K562 (cell line): Measurements from ENCODE around the gene GRIK2. TPM values are rescaled to one million over a fixed set of nuclear protein-coding genes. Genes with fewer than 3 reads are reported as not detected.

Experiments
- ATAC-seq: fragments of 200-7000 bp; cut with Tn5 transposase; 3 replicates; pipeline ENCODE4 v1.9.1; 2020; ENCODE audit warnings: moderate library complexity
- BruUV-seq: library from RNA; stranded (reverse); fragments of 400-500 nt; replicated peaks from 2 replicates; lab custom pipeline; 2021; lab: Mats Ljungman, UMichigan
- CTCF ChIA-PET: fragments of 300-600 bp; formaldehyde crosslinking; extraction: SDS; loops from one replicate; lab custom pipeline; 2021; ENCODE audit warnings: low intra/inter-chr PET ratio; lab: Yijun Ruan, JAX
- POLR2A ChIA-PET: fragments of 300-600, 350-650 bp; sonication (Branson Sonifier 250); formaldehyde crosslinking; extraction: SDS; loops from one replicate; lab custom pipeline; 2021; ENCODE audit warnings: antibody characterized with exemption, inconsistent platforms; lab: Yijun Ruan, JAX
- DNase-seq, 4 experiments: peaks; one replicate each; pipeline versions ENCODE4 v3.0.0 to v3.0.0-alpha.2; 2011 to 2018; ENCODE audit warnings: low spot score in 3 of 4, mixed read lengths in 3 of 4; ENCODE audit errors: extremely low read depth in 1 of 4
- FAIRE-seq: peaks from 2 replicates; lab custom pipeline; 2011; peaks lifted over from hg19 to GRCh38; lab: Jason Lieb, UNC
- H2AFZ ChIP-seq: 2 replicates; pipeline ENCODE4 v1.6.0; 2011; ENCODE audit warnings: low read depth, low read length, control low read depth, inconsistent platforms
- H3K27ac ChIP-seq: fragments of 200-600 bp; 3 replicates; pipeline ENCODE4 v1.8.0; 2011; ENCODE audit warnings: low read depth, mild to moderate bottlenecking, control low read depth, inconsistent platforms, low read length, moderate library complexity, mixed read lengths; ENCODE audit errors: extremely low read depth
- H3K27me3 ChIP-seq, 2 experiments: fragments of 300-600 bp in 1 of 2; 2 replicates in 1 of 2; 3 replicates in 1 of 2; pipeline versions ENCODE4 v1.6.0 to v1.8.0; 2011; ENCODE audit warnings: inconsistent platforms in 2 of 2, low read length in 2 of 2, mild to moderate bottlenecking in 1 of 2, mixed read lengths in 1 of 2, moderate library complexity in 1 of 2; ENCODE audit not compliant: control insufficient read depth in 2 of 2, insufficient read depth in 2 of 2
- H3K36me3 ChIP-seq: fragments of 300-600 bp; 3 replicates; pipeline ENCODE4 v1.8.0; 2011; ENCODE audit warnings: mild to moderate bottlenecking, low read length, inconsistent platforms; ENCODE audit not compliant: control insufficient read depth, insufficient read depth
- H3K4me1 ChIP-seq, 2 experiments: fragments of 200-600 bp in 1 of 2; replicated peaks in 1 of 2; 2 replicates in 1 of 2; 3 replicates in 1 of 2; pipeline versions ENCODE4 v1.5.1 to v1.8.0; 2011; ENCODE audit warnings: inconsistent platforms in 2 of 2, low read length in 2 of 2, mild to moderate bottlenecking in 1 of 2, mixed read lengths in 1 of 2, moderate library complexity in 1 of 2; ENCODE audit not compliant: control insufficient read depth in 2 of 2, insufficient read depth in 2 of 2
- H3K4me2 ChIP-seq: 2 replicates; pipeline ENCODE4 v1.6.1; 2011; ENCODE audit warnings: low read length, control low read depth, inconsistent platforms, mixed read lengths; ENCODE audit not compliant: insufficient read depth
- H3K4me3 ChIP-seq: fragments of 200-600 bp; sonication (generic), shearing (Covaris generic); 2 replicates; pipeline ENCODE4 v1.5.1; 2016; ENCODE audit warnings: control low read depth, inconsistent platforms
- H3K79me2 ChIP-seq: fragments of 200-600 bp; 3 replicates; pipeline ENCODE4 v1.8.0; 2011; ENCODE audit warnings: low read length, inconsistent platforms; ENCODE audit not compliant: control insufficient read depth, insufficient read depth
- H3K9ac ChIP-seq, 2 experiments: 2 replicates each; pipeline versions ENCODE4 v1.6.0 to v1.6.1; 2011; ENCODE audit warnings: low read depth in 2 of 2, low read length in 2 of 2, control low read depth in 1 of 2, inconsistent platforms in 1 of 2, mild to moderate bottlenecking in 1 of 2, mixed read lengths in 1 of 2; ENCODE audit not compliant: insufficient read depth in 1 of 2
- H3K9me1 ChIP-seq: one replicate; pipeline ENCODE4 v1.6.0; 2011; ENCODE audit warnings: inconsistent platforms, mild to moderate bottlenecking, low read length, moderate library complexity; ENCODE audit not compliant: control insufficient read depth, insufficient read depth
- H3K9me3 ChIP-seq: replicated peaks from 2 replicates; pipeline ENCODE4 v1.5.1; 2011; ENCODE audit warnings: low read depth, low read length, inconsistent platforms; ENCODE audit not compliant: control insufficient read depth, insufficient read depth
- H4K20me1 ChIP-seq: replicated peaks from 2 replicates; pipeline ENCODE4 v1.6.1; 2011; ENCODE audit warnings: low read length, inconsistent platforms, mixed read lengths; ENCODE audit not compliant: control insufficient read depth, insufficient read depth
- E2F3 ChIP-seq: fragments of 250-450 bp; sonication (Bioruptor Pico); IDR thresholded peaks from 2 replicates; pipeline ENCODE4 v1.4.0; 2020; ENCODE audit warnings: mild to moderate bottlenecking
- KHSRP ChIP-seq: fragments of 450-650 bp; IDR thresholded peaks from 2 replicates; pipeline ENCODE4 v1.6.1; 2017
- ZBTB40 ChIP-seq, 2 experiments: fragments of 450-650 bp in 1 of 2; sonication (generic) in 1 of 2; formaldehyde crosslinking in 1 of 2; IDR thresholded peaks; 2 replicates each; pipeline versions ENCODE4 v1.7.1 to v1.9.0; 2016 to 2022; ENCODE audit warnings: inconsistent platforms in 1 of 2, mild to moderate bottlenecking in 1 of 2, missing genetic modification reagents in 1 of 2
- ZNF212 ChIP-seq: fragments of 450-650 bp; formaldehyde crosslinking; IDR thresholded peaks from 2 replicates; pipeline ENCODE4 v1.4.0; 2020; ENCODE audit warnings: mild to moderate bottlenecking
- ZNF324 ChIP-seq: fragments of 250-450 bp; sonication (Bioruptor Pico); IDR thresholded peaks from 2 replicates; pipeline ENCODE4 v1.4.0; 2020; ENCODE audit warnings: mild to moderate bottlenecking
- ZNF589 ChIP-seq: fragments of 200-800 bp; sonication (Bioruptor generic); IDR thresholded peaks from 2 replicates; pipeline ENCODE4 v1.6.1; 2016; ENCODE audit warnings: low read depth, missing genetic modification characterization, missing compliant biosample characterization
- WGBS: fragments of 100-300 bp; shearing (Covaris generic); methylation state at CpG from one replicate; pipeline ENCODE4 v1.1.6; 2016; ENCODE audit warnings: low coverage, mixed read lengths; ENCODE audit not compliant: insufficient coverage; ENCODE audit errors: missing lambda C conversion rate; 5-methylcytosine and 5-hydroxymethylcytosine counted together
- in situ Hi-C: fragments of 300-500 bp; cut with MboI; formaldehyde crosslinking; loops from 4 replicates; pipeline ENCODE4 v1.15.0; 2018; ENCODE audit warnings: inconsistent platforms, mixed read lengths
- intact Hi-C: fragments of 100-400 bp; cut with micrococcal nuclease; formaldehyde crosslinking; loops from 2 replicates; pipeline ENCODE4 v1.14.2; 2022
- polyA plus RNA-seq, 8 experiments: library from polyadenylated mRNA; depleted of rRNA in 4 of 8; stranded (reverse) in 5 of 8; unstranded in 3 of 8; fragments of >200 nt; fragmentation: Nextera tagmentation in 2 of 8; fragmentation: Illumina TruSeq in 1 of 8; extraction: Ambion mirVana in 2 of 8; extraction: Trizol in 1 of 8; gene quantifications; 2 replicates each; pipeline versions ENCODE4 v1.2.1 to v1.2.3, GENCODE V29; 2011 to 2014; ENCODE audit warnings: inconsistent platforms in 1 of 8, missing spikeins in 1 of 8
- total RNA-seq, 7 experiments: library from RNA; depleted of rRNA in 6 of 7; stranded (reverse); fragments of >200 nt in 6 of 7; fragmentation: Illumina TruSeq in 2 of 7; extraction: Trizol in 2 of 7; gene quantifications; 2 replicates each; pipeline versions ENCODE4 v1.2.1 to v1.2.3, GENCODE V29; 2011 to 2021; ENCODE audit warnings: low replicate concordance in 1 of 7

The GRIK2 gene
- total and polyA plus RNA-seq, 9 of the 15 experiments (the other 6 are each of a cell fraction or from before 2014, with no cell fraction given): not detected

GRCh38 chr6:101365181-101365580 lies 28.3 kb upstream of the GRIK2 start:
- intact Hi-C loops (no loop called here), in situ Hi-C loops (no loop called here)
- Histone ChIP-seq H3K36me3 (no peaks in the 10 kb centered on the region), H3K4me1 (no peaks in the 10 kb centered on the region), H3K9me3 (no peaks in the 10 kb centered on the region), H3K9me1 (no peaks in the 10 kb centered on the region), H3K9ac (no peak overlapping the region), H3K27me3 (no peaks in the 10 kb centered on the region), H3K27ac (no peak overlapping the region), H2AFZ (no peak overlapping the region), H3K4me3 (no peak overlapping the region), H4K20me1 (no peaks in the 10 kb centered on the region), H3K4me2 (no peak overlapping the region), H3K79me2 (no peaks in the 10 kb centered on the region)
- FAIRE-seq: no peak
- 2% methylated on average over 4 of the region's 4 CpGs for WGBS
- CTCF ChIA-PET: no interaction called here
- POLR2A ChIA-PET: no interaction called here
- no TSS peak for BruUV-seq
- peak; percentile 65 for TF ChIP-seq ZBTB40 (IDR thresholded peaks at IDR 0.05)
- TF ChIP-seq ZBTB40 (CRISPR knock-in tag; IDR thresholded peaks at IDR 0.05): no peak
- no peak for TF ChIP-seq KHSRP
- TF ChIP-seq ZNF589 (CRISPR knock-in tag): no peak
- no peak for TF ChIP-seq E2F3
- no peak for TF ChIP-seq ZNF324
- no peak for TF ChIP-seq ZNF212 (CRISPR knock-in tag)
- ATAC-seq: no peak
- DNase-seq: peak in 1 of 4 experiments; percentile 0
